HEK293 (cell line): ENCODE measurements around the gene DUSP10.

ENCODE experiments used
- FEZF1 ChIP-seq: fragments of 450-650 bp; formaldehyde crosslinking; IDR thresholded peaks from 2 replicates; pipeline ENCODE4 v1.5.1; 2016; ENCODE audit warnings: missing biosample characterization, missing genetic modification characterization
- IKZF3 ChIP-seq: fragments of 450-650 bp; IDR thresholded peaks from 2 replicates; pipeline ENCODE4 v1.5.0; 2018; ENCODE audit warnings: missing biosample characterization, mild to moderate bottlenecking, missing genetic modification characterization, moderate library complexity
- SETDB1 ChIP-seq: IDR thresholded peaks from one replicate; pipeline ENCODE4 v1.6.1; 2017; ENCODE audit warnings: mild to moderate bottlenecking, low read length, moderate library complexity, mixed read lengths; ENCODE audit not compliant: insufficient read length
- ZBTB7A ChIP-seq: fragments of 450-650 bp; formaldehyde crosslinking; IDR thresholded peaks from 2 replicates; pipeline ENCODE4 v1.5.1; 2016; ENCODE audit warnings: low read depth, missing biosample characterization, missing genetic modification characterization
- ZBTB8A ChIP-seq: fragments of 450-650 bp; formaldehyde crosslinking; IDR thresholded peaks from 2 replicates; pipeline ENCODE4 v1.5.1; 2016; ENCODE audit warnings: missing biosample characterization, missing genetic modification characterization
- ZFP41 ChIP-seq: fragments of 450-650 bp; formaldehyde crosslinking; IDR thresholded peaks from 2 replicates; pipeline ENCODE4 v1.5.1; 2016; ENCODE audit warnings: missing biosample characterization, missing genetic modification characterization, borderline replicate concordance
- ZNF112 ChIP-seq: fragments of 450-650 bp; formaldehyde crosslinking; IDR thresholded peaks from 2 replicates; pipeline ENCODE4 v1.5.0; 2017; ENCODE audit warnings: missing biosample characterization, missing genetic modification characterization
- ZNF184 ChIP-seq: fragments of 450-650 bp; IDR thresholded peaks from 2 replicates; pipeline ENCODE4 v1.5.1; 2018; ENCODE audit warnings: missing biosample characterization, mild to moderate bottlenecking, missing genetic modification characterization
- ZNF202 ChIP-seq: fragments of 450-650 bp; formaldehyde crosslinking; IDR thresholded peaks from 2 replicates; pipeline ENCODE4 v1.5.1; 2016; ENCODE audit warnings: missing biosample characterization, missing genetic modification characterization, borderline replicate concordance
- ZNF221 ChIP-seq: fragments of 450-650 bp; formaldehyde crosslinking; IDR thresholded peaks from 2 replicates; pipeline ENCODE4 v1.5.1; 2017; ENCODE audit warnings: missing biosample characterization, missing genetic modification characterization, borderline replicate concordance
- ZNF324 ChIP-seq: fragments of 450-650 bp; formaldehyde crosslinking; IDR thresholded peaks from 2 replicates; pipeline ENCODE4 v1.5.1; 2016; ENCODE audit warnings: missing biosample characterization, missing genetic modification characterization
- ZNF354C ChIP-seq: fragments of 450-650 bp; formaldehyde crosslinking; IDR thresholded peaks from 2 replicates; pipeline ENCODE4 v1.5.1; 2016; ENCODE audit warnings: missing biosample characterization, missing genetic modification characterization, low read depth, borderline replicate concordance
- ZNF391 ChIP-seq: fragments of 450-650 bp; formaldehyde crosslinking; IDR thresholded peaks from 2 replicates; pipeline ENCODE4 v1.5.1; 2016; ENCODE audit warnings: low read depth, missing biosample characterization, missing genetic modification characterization, borderline replicate concordance
- ZNF423 ChIP-seq: fragments of 450-650 bp; formaldehyde crosslinking; IDR thresholded peaks from 2 replicates; pipeline ENCODE4 v1.5.1; 2016; ENCODE audit warnings: missing biosample characterization, missing genetic modification characterization
- ZNF544 ChIP-seq: fragments of 450-650 bp; formaldehyde crosslinking; IDR thresholded peaks from 2 replicates; pipeline ENCODE4 v1.5.0; 2017; ENCODE audit warnings: missing biosample characterization, missing genetic modification characterization
- ZNF558 ChIP-seq: fragments of 450-650 bp; formaldehyde crosslinking; IDR thresholded peaks from 2 replicates; pipeline ENCODE4 v1.5.1; 2016; ENCODE audit warnings: missing biosample characterization, missing genetic modification characterization
- ZNF610 ChIP-seq: fragments of 450-650 bp; formaldehyde crosslinking; IDR thresholded peaks from 2 replicates; pipeline ENCODE4 v1.5.1; 2016; ENCODE audit warnings: missing biosample characterization, missing genetic modification characterization, borderline replicate concordance
- ZNF776 ChIP-seq: fragments of 450-650 bp; formaldehyde crosslinking; IDR thresholded peaks from 2 replicates; pipeline ENCODE4 v1.5.0; 2017; ENCODE audit warnings: missing biosample characterization, missing genetic modification characterization, borderline replicate concordance
- ZNF777 ChIP-seq: fragments of 450-650 bp; formaldehyde crosslinking; IDR thresholded peaks from 2 replicates; pipeline ENCODE4 v1.5.1; 2017; ENCODE audit warnings: missing biosample characterization, missing genetic modification characterization, borderline replicate concordance
- ZNF791 ChIP-seq: fragments of 450-650 bp; formaldehyde crosslinking; IDR thresholded peaks from 2 replicates; pipeline ENCODE4 v1.5.1; 2016; ENCODE audit warnings: missing biosample characterization, missing genetic modification characterization
- ZNF792 ChIP-seq: fragments of 450-650 bp; formaldehyde crosslinking; IDR thresholded peaks from 2 replicates; pipeline ENCODE4 v1.5.1; 2016; ENCODE audit warnings: missing biosample characterization, missing genetic modification characterization
- ZNF837 ChIP-seq: fragments of 450-650 bp; formaldehyde crosslinking; IDR thresholded peaks from 2 replicates; pipeline ENCODE4 v1.5.1; 2016; ENCODE audit warnings: missing biosample characterization, missing genetic modification characterization
- ZSCAN30 ChIP-seq: fragments of 450-650 bp; IDR thresholded peaks from 2 replicates; pipeline ENCODE4 v1.5.1; 2018; ENCODE audit warnings: missing biosample characterization, mild to moderate bottlenecking, missing genetic modification characterization, moderate library complexity
- TF ChIP-seq, protein P1 (sequence below): fragments of 450-650 bp; formaldehyde crosslinking; IDR thresholded peaks from 2 replicates; pipeline ENCODE4 v1.5.1; 2017; ENCODE audit warnings: missing biosample characterization, missing genetic modification characterization
- TF ChIP-seq, protein P2 (sequence below): fragments of 450-650 bp; formaldehyde crosslinking; IDR thresholded peaks from 2 replicates; pipeline ENCODE4 v1.5.1; 2016; ENCODE audit warnings: missing biosample characterization, missing genetic modification characterization
- TF ChIP-seq, protein P3 (sequence below): fragments of 450-650 bp; formaldehyde crosslinking; IDR thresholded peaks from 2 replicates; pipeline ENCODE4 v1.5.1; 2016; ENCODE audit warnings: missing biosample characterization, missing genetic modification characterization
- TF ChIP-seq, protein P4 (sequence below): fragments of 450-650 bp; formaldehyde crosslinking; IDR thresholded peaks from 2 replicates; pipeline ENCODE4 v1.5.1; 2016; ENCODE audit warnings: missing biosample characterization, missing genetic modification characterization
- TF ChIP-seq, protein P5 (sequence below): fragments of 450-650 bp; formaldehyde crosslinking; IDR thresholded peaks from 2 replicates; pipeline ENCODE4 v1.5.1; 2016; ENCODE audit warnings: missing biosample characterization, missing genetic modification characterization
- TF ChIP-seq, protein P6 (sequence below): fragments of 450-650 bp; formaldehyde crosslinking; IDR thresholded peaks from 2 replicates; pipeline ENCODE4 v1.5.1; 2017; ENCODE audit warnings: missing biosample characterization, missing genetic modification characterization
- TF ChIP-seq, protein P7 (sequence below): fragments of 450-650 bp; formaldehyde crosslinking; IDR thresholded peaks from 2 replicates; pipeline ENCODE4; 2016; ENCODE audit warnings: missing biosample characterization, missing genetic modification characterization

The DUSP10 gene

DNA sequence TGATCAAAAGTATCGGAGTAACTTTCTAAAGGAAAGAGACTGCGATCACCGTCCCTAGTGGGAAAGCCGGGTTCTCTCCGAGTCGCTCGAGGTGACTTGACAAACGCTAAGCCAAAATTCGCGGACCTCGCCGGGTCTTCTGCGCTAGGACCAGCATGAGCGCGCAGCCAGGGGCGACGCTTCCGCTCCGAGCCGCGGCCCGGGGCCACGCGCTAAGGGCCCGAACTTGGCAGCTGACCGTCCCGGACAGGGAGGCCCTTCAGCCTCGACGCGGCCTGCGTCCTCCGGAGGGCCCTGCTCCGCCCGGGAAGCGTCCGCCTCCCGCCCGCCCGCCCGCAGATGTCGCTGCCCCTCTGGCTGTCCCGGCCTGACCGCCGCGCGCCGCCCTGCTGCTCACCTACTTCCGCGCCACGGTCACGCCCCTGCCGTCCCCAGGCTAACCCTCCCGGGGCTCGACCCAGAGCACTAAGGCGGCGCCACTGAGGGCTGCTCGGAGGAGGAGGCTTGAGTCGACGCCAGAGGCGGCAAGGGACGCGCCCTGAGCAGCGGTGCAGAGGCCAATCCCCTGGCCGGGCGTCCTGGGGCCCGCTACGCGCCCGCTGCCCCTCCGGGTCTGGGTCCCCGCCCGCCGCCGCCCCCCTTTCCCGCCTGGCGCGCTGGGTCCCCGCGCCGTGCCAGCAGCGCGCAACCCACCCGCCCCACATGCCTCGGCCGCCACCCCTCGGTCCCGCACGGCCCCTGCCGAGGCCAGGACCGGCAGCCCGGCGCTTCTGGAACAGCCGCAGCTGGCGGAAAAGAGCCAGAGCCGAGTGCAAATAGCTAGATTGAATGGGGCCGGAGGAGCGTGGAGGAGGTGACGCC lies 896 bp upstream of the DUSP10 start (continued):
- TF ChIP-seq, protein P1, sequence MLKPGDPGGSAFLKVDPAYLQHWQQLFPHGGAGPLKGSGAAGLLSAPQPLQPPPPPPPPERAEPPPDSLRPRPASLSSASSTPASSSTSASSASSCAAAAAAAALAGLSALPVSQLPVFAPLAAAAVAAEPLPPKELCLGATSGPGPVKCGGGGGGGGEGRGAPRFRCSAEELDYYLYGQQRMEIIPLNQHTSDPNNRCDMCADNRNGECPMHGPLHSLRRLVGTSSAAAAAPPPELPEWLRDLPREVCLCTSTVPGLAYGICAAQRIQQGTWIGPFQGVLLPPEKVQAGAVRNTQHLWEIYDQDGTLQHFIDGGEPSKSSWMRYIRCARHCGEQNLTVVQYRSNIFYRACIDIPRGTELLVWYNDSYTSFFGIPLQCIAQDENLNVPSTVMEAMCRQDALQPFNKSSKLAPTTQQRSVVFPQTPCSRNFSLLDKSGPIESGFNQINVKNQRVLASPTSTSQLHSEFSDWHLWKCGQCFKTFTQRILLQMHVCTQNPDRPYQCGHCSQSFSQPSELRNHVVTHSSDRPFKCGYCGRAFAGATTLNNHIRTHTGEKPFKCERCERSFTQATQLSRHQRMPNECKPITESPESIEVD (tag by site-specific recombination): no peak; the same call in 1 of the 2 replicates
- no peak for TF ChIP-seq ZNF544 (tag by site-specific recombination)
- TF ChIP-seq, protein P2, sequence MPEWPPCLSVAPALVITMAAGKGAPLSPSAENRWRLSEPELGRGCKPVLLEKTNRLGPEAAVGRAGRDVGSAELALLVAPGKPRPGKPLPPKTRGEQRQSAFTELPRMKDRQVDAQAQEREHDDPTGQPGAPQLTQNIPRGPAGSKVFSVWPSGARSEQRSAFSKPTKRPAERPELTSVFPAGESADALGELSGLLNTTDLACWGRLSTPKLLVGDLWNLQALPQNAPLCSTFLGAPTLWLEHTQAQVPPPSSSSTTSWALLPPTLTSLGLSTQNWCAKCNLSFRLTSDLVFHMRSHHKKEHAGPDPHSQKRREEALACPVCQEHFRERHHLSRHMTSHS (tag by site-specific recombination): no peak
- TF ChIP-seq ZNF777: peak; percentile 31; the same call in 1 of the 2 replicates
- no peak for TF ChIP-seq ZNF184
- TF ChIP-seq, protein P3, sequence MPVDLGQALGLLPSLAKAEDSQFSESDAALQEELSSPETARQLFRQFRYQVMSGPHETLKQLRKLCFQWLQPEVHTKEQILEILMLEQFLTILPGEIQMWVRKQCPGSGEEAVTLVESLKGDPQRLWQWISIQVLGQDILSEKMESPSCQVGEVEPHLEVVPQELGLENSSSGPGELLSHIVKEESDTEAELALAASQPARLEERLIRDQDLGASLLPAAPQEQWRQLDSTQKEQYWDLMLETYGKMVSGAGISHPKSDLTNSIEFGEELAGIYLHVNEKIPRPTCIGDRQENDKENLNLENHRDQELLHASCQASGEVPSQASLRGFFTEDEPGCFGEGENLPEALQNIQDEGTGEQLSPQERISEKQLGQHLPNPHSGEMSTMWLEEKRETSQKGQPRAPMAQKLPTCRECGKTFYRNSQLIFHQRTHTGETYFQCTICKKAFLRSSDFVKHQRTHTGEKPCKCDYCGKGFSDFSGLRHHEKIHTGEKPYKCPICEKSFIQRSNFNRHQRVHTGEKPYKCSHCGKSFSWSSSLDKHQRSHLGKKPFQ (tag by site-specific recombination): 0 out of 2 replicates have a peak, but pooled peaks have one; percentile 4
- TF ChIP-seq ZNF354C: no peak
- TF ChIP-seq ZBTB7A: no peak
- no peak for TF ChIP-seq ZNF837 (tag by site-specific recombination)
- TF ChIP-seq IKZF3 (tag by site-specific recombination): no peak
- TF ChIP-seq ZNF391 (tag by site-specific recombination): no peak
- no peak for TF ChIP-seq ZNF112 (tag by site-specific recombination)
- TF ChIP-seq ZNF610: no peak; the same call in 1 of the 2 replicates
- no peak for TF ChIP-seq SETDB1
- TF ChIP-seq, protein P4, sequence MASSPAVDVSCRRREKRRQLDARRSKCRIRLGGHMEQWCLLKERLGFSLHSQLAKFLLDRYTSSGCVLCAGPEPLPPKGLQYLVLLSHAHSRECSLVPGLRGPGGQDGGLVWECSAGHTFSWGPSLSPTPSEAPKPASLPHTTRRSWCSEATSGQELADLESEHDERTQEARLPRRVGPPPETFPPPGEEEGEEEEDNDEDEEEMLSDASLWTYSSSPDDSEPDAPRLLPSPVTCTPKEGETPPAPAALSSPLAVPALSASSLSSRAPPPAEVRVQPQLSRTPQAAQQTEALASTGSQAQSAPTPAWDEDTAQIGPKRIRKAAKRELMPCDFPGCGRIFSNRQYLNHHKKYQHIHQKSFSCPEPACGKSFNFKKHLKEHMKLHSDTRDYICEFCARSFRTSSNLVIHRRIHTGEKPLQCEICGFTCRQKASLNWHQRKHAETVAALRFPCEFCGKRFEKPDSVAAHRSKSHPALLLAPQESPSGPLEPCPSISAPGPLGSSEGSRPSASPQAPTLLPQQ: 0 out of 2 replicates have a peak, but pooled peaks have one; percentile 12
- TF ChIP-seq ZBTB8A: peak; percentile 74
- TF ChIP-seq ZSCAN30 (tag by site-specific recombination): peak; percentile 15; the same call in 1 of the 2 replicates
- TF ChIP-seq ZNF792 (tag by site-specific recombination): 0 out of 2 replicates have a peak, but pooled peaks have one; percentile 11
- no peak for TF ChIP-seq ZNF558 (tag by site-specific recombination)
- TF ChIP-seq, protein P5, sequence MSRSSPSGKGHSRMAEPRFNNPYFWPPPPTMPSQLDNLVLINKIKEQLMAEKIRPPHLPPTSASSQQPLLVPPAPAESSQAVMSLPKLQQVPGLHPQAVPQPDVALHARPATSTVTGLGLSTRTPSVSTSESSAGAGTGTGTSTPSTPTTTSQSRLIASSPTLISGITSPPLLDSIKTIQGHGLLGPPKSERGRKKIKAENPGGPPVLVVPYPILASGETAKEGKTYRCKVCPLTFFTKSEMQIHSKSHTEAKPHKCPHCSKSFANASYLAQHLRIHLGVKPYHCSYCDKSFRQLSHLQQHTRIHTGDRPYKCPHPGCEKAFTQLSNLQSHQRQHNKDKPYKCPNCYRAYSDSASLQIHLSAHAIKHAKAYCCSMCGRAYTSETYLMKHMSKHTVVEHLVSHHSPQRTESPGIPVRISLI: no peak
- no peak for TF ChIP-seq ZNF221
- no peak for TF ChIP-seq ZFP41
- no peak for TF ChIP-seq FEZF1 (tag by site-specific recombination)
- TF ChIP-seq ZNF776 (tag by site-specific recombination): no peak
- TF ChIP-seq, protein P6, sequence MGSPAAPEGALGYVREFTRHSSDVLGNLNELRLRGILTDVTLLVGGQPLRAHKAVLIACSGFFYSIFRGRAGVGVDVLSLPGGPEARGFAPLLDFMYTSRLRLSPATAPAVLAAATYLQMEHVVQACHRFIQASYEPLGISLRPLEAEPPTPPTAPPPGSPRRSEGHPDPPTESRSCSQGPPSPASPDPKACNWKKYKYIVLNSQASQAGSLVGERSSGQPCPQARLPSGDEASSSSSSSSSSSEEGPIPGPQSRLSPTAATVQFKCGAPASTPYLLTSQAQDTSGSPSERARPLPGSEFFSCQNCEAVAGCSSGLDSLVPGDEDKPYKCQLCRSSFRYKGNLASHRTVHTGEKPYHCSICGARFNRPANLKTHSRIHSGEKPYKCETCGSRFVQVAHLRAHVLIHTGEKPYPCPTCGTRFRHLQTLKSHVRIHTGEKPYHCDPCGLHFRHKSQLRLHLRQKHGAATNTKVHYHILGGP (tag by site-specific recombination): no peak
- TF ChIP-seq ZNF324 (tag by site-specific recombination): 0 out of 2 replicates have a peak, but pooled peaks have one; percentile 77
- TF ChIP-seq, protein P7, sequence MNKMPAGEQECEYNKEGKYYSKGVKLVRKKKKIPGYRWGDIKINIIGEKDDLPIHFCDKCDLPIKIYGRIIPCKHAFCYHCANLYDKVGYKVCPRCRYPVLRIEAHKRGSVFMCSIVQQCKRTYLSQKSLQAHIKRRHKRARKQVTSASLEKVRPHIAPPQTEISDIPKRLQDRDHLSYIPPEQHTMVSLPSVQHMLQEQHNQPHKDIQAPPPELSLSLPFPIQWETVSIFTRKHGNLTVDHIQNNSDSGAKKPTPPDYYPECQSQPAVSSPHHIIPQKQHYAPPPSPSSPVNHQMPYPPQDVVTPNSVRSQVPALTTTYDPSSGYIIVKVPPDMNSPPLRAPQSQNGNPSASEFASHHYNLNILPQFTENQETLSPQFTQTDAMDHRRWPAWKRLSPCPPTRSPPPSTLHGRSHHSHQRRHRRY: no peak
- no peak for TF ChIP-seq ZNF423 (tag by site-specific recombination)
- TF ChIP-seq ZNF791 (tag by site-specific recombination): no peak
- no peak for TF ChIP-seq ZNF202 (tag by site-specific recombination)
